H1 (cell line): ENCODE measurements around the gene CABLES2. TPM values are rescaled to one million over a fixed set of nuclear protein-coding genes. Genes with fewer than 3 reads are reported as not detected.

Experiments
- CTCF ChIA-PET: fragments of 300-600 bp; sonication (Branson Sonifier 250); formaldehyde crosslinking; loops from one replicate; lab custom pipeline; 2021; ENCODE audit not compliant: partially characterized antibody; lab: Charles Lee
- POLR2A ChIA-PET: fragments of 300-600 bp; sonication (Branson Sonifier 250); formaldehyde crosslinking; loops from one replicate; lab custom pipeline; 2021; ENCODE audit warnings: inconsistent platforms; ENCODE audit not compliant: partially characterized antibody; lab: Charles Lee
- DNase-seq, 2 experiments: peaks; one replicate each; pipeline versions ENCODE4 v3.0.0 to v3.0.0-alpha.2; 2010 to 2022; ENCODE audit warnings: low spot score in 2 of 2, low read depth in 1 of 2, mixed read lengths in 1 of 2
- FAIRE-seq: peaks from 2 replicates; lab custom pipeline; 2011; peaks lifted over from hg19 to GRCh38; lab: Jason Lieb, UNC
- H2AFZ ChIP-seq: 2 replicates; pipeline ENCODE4 v1.8.1; 2012; ENCODE audit warnings: low read length, inconsistent platforms
- H2AK5ac ChIP-seq: 2 replicates; pipeline ENCODE4 v1.6.1; 2013; ENCODE audit warnings: low read depth, low read length
- H2BK120ac ChIP-seq: replicated peaks from 2 replicates; pipeline ENCODE3; 2013; ENCODE audit warnings: low read depth, low read length, inconsistent platforms
- H2BK12ac ChIP-seq: 2 replicates; pipeline ENCODE4 v1.6.1; 2013; ENCODE audit warnings: low read depth, low read length
- H2BK15ac ChIP-seq: 2 replicates; pipeline ENCODE4 v1.6.1; 2013; ENCODE audit warnings: low read length
- H2BK20ac ChIP-seq: 2 replicates; pipeline ENCODE4 v1.6.1; 2013; ENCODE audit warnings: low read length
- H2BK5ac ChIP-seq: 2 replicates; pipeline ENCODE4 v1.6.1; 2013; ENCODE audit warnings: low read depth, low read length
- H3K14ac ChIP-seq: 2 replicates; pipeline ENCODE4 v1.6.1; 2013; ENCODE audit warnings: inconsistent platforms; ENCODE audit not compliant: insufficient read length
- H3K18ac ChIP-seq: 2 replicates; pipeline ENCODE4 v1.6.1; 2013; ENCODE audit warnings: low read length; ENCODE audit errors: extremely low read depth
- H3K23ac ChIP-seq: 2 replicates; pipeline ENCODE4 v1.6.1; 2013; ENCODE audit warnings: inconsistent platforms; ENCODE audit not compliant: insufficient read length
- H3K23me2 ChIP-seq: 2 replicates; pipeline ENCODE4 v1.6.1; 2013; ENCODE audit warnings: low read depth, low read length
- H3K27ac ChIP-seq: 2 replicates; pipeline ENCODE4 v1.6.1; 2011; ENCODE audit warnings: low read depth, low read length, inconsistent platforms
- H3K27me3 ChIP-seq, 4 experiments: replicated peaks in 1 of 4; 1 replicate in 1 of 4; 2 replicates in 3 of 4; pipeline versions ENCODE4 v1.6.1 to v1.8.1; 2011 to 2013; ENCODE audit warnings: low read length in 3 of 4, mild to moderate bottlenecking in 3 of 4, inconsistent platforms in 2 of 4, mixed read lengths in 2 of 4, moderate library complexity in 1 of 4; ENCODE audit not compliant: control insufficient read depth in 3 of 4, insufficient read depth in 3 of 4; ENCODE audit errors: extremely low read depth in 1 of 4
- H3K36me3 ChIP-seq, 4 experiments: 2 replicates each; pipeline versions ENCODE4 v1.6.1 to v1.8.1; 2011 to 2013; ENCODE audit warnings: mild to moderate bottlenecking in 4 of 4, low read length in 3 of 4, moderate library complexity in 2 of 4, control low read depth in 1 of 4, inconsistent platforms in 1 of 4; ENCODE audit not compliant: insufficient read depth in 4 of 4, control insufficient read depth in 2 of 4
- H3K4ac ChIP-seq: replicated peaks from 2 replicates; pipeline ENCODE3; 2013; ENCODE audit warnings: low read length, low read depth, mixed read lengths, inconsistent platforms; ENCODE audit not compliant: insufficient read length
- H3K4me1 ChIP-seq, 4 experiments: replicated peaks in 1 of 4; 1 replicate in 1 of 4; 2 replicates in 3 of 4; pipeline versions ENCODE4 v1.6.1 to v1.8.1; 2011 to 2013; ENCODE audit warnings: low read length in 3 of 4, inconsistent platforms in 2 of 4, mixed read lengths in 1 of 4; ENCODE audit not compliant: insufficient read depth in 4 of 4, control insufficient read depth in 3 of 4
- H3K4me2 ChIP-seq, 2 experiments: 2 replicates each; pipeline versions ENCODE4 v1.6.1 to v1.8.1; 2011 to 2013; ENCODE audit warnings: low read depth in 2 of 2, low read length in 2 of 2, control low read depth in 1 of 2, inconsistent platforms in 1 of 2, mild to moderate bottlenecking in 1 of 2; ENCODE audit not compliant: insufficient read depth in 1 of 2
- H3K4me3 ChIP-seq, 4 experiments: fragments of 200-600, 300-600 bp in 1 of 4; sonication (generic), shearing (Covaris generic), sonication (Bioruptor Twin) in 1 of 4; 2 replicates each; pipeline versions ENCODE4 v1.5.1 to v1.8.1; 2011 to 2016; ENCODE audit warnings: low read length in 4 of 4, low read depth in 3 of 4, control low read depth in 2 of 4, inconsistent platforms in 2 of 4, mild to moderate bottlenecking in 2 of 4, mixed read lengths in 1 of 4, moderate library complexity in 1 of 4; ENCODE audit not compliant: insufficient read depth in 2 of 4; ENCODE audit errors: extremely low read depth in 1 of 4
- H3K56ac ChIP-seq: replicated peaks from 2 replicates; pipeline ENCODE3; 2013; ENCODE audit warnings: low read depth, mild to moderate bottlenecking, mixed read lengths, low read length, inconsistent platforms; ENCODE audit not compliant: insufficient read length
- H3K79me1 ChIP-seq: 2 replicates; pipeline ENCODE4 v1.6.1; 2013; ENCODE audit warnings: low read depth, low read length, control low read depth
- H3K79me2 ChIP-seq, 2 experiments: 2 replicates each; pipeline versions ENCODE4 v1.6.1 to v1.8.1; 2012 to 2013; ENCODE audit warnings: low read length in 2 of 2, mild to moderate bottlenecking in 2 of 2, inconsistent platforms in 1 of 2; ENCODE audit not compliant: insufficient read depth in 2 of 2, control insufficient read depth in 1 of 2
- H3K9ac ChIP-seq, 4 experiments: replicated peaks in 1 of 4; 1 replicate in 1 of 4; 2 replicates in 3 of 4; pipeline versions ENCODE4 v1.6.1 to v1.8.1; 2011 to 2013; ENCODE audit warnings: low read depth in 3 of 4, low read length in 3 of 4, control low read depth in 2 of 4, mild to moderate bottlenecking in 2 of 4, moderate library complexity in 2 of 4, inconsistent platforms in 1 of 4; ENCODE audit errors: extremely low read depth in 1 of 4
- H3K9me3 ChIP-seq, 2 experiments: 2 replicates each; pipeline versions ENCODE4 v1.6.1 to v1.8.1; 2012 to 2013; ENCODE audit warnings: mild to moderate bottlenecking in 2 of 2, moderate library complexity in 2 of 2, control low read depth in 1 of 2, inconsistent platforms in 1 of 2, low read depth in 1 of 2, low read length in 1 of 2, mixed read lengths in 1 of 2; ENCODE audit not compliant: insufficient read depth in 2 of 2
- H4K20me1 ChIP-seq, 2 experiments: replicated peaks in 1 of 2; 2 replicates each; pipeline versions ENCODE3 to v1.8.1; 2011 to 2013; ENCODE audit warnings: inconsistent platforms in 2 of 2, low read length in 2 of 2, mild to moderate bottlenecking in 1 of 2; ENCODE audit not compliant: insufficient read depth in 2 of 2, control insufficient read depth in 1 of 2
- H4K5ac ChIP-seq: 2 replicates; pipeline ENCODE4 v1.6.1; 2013; ENCODE audit warnings: low read length, low read depth, mixed read lengths, inconsistent platforms; ENCODE audit not compliant: insufficient read length
- H4K8ac ChIP-seq: 2 replicates; pipeline ENCODE4 v1.8.0; 2013; ENCODE audit warnings: mild to moderate bottlenecking, moderate library complexity, low read length, inconsistent platforms; ENCODE audit not compliant: insufficient read depth; ENCODE audit errors: extremely low read depth
- H4K91ac ChIP-seq: replicated peaks from 2 replicates; pipeline ENCODE3; 2013; ENCODE audit warnings: low read length, mixed read lengths, inconsistent platforms; ENCODE audit not compliant: insufficient read length
- JUN ChIP-seq: IDR thresholded peaks from 2 replicates; pipeline ENCODE4 v1.6.1; 2011; ENCODE audit warnings: low read depth, mild to moderate bottlenecking, improper control_type of control experiment, low read length
- NRF1 ChIP-seq: IDR thresholded peaks from 2 replicates; pipeline ENCODE4 v1.6.1; 2011; ENCODE audit warnings: mild to moderate bottlenecking, low read depth, low read length, improper control_type of control experiment
- SUZ12 ChIP-seq: fragments of 200-600 bp; sonication (generic); IDR thresholded peaks from 2 replicates; pipeline ENCODE4 v1.6.1; 2012; ENCODE audit warnings: mild to moderate bottlenecking, inconsistent platforms, low read length, moderate library complexity, mixed read lengths
- WGBS, 2 experiments: shearing (Covaris generic) in 1 of 2; methylation state at CpG; one replicate each; pipeline versions ENCODE4 v1.1.6 to v1.1.7; 2013 to 2015; ENCODE audit warnings: low lambda C conversion rate in 2 of 2, mixed read lengths in 2 of 2, inconsistent platforms in 1 of 2, low coverage in 1 of 2, missing lambda C conversion rate in 1 of 2; ENCODE audit not compliant: insufficient replicate concordance in 2 of 2, insufficient coverage in 1 of 2, insufficient read length in 1 of 2; ENCODE audit errors: extremely low coverage in 1 of 2, missing lambda C conversion rate in 1 of 2; 5-methylcytosine and 5-hydroxymethylcytosine counted together
- polyA plus RNA-seq, 7 experiments: library from polyadenylated mRNA; depleted of rRNA in 3 of 7; stranded (reverse) in 5 of 7; unstranded in 2 of 7; fragments of >200 nt in 5 of 7; fragments of 200-250 nt in 2 of 7; gene quantifications; 1 replicate in 5 of 7; 2 replicates in 1 of 7; 4 replicates in 1 of 7; pipeline versions ENCODE4 v1.2.1 to v1.2.3, GENCODE V29; 2011 to 2013; ENCODE audit warnings: missing spikeins in 2 of 7, mixed read lengths in 2 of 7
- total RNA-seq: library from RNA; stranded (reverse); fragmentation: NEBNext Ultra II Directional; extraction: Animal tissue kit (Norgen Biotek cat#: 25700); gene quantifications from 2 replicates; pipeline ENCODE4 v1.2.1, GENCODE V29; 2021

CABLES2 gene
- total and polyA plus RNA-seq, 2 of the 8 experiments (the other 6 are each of a cell fraction or from before 2014, with no cell fraction given) = 8.0 to 8.8 TPM

- CTCF ChIA-PET = interaction anchor here (0.6 to 10.8 kb wide), 5 partner anchors 9 to 76 kb away, joined by 3 to 104 read pairs (median 4); no protein-coding TSS in a partner anchor
- Histone ChIP-seq H3K56ac (no peak overlapping the region), H2BK120ac (no peak overlapping the region), H3K4me1 (peaks cover 0 to 38% (median 28%) of the 10 kb centered on the region in 4 experiments; a peak in 6 of 7 replicates), H3K36me3 (no peaks in the 10 kb centered on the region), H3K4me2 (no peak overlapping the region), H2AFZ (no peak overlapping the region), H2BK20ac (no peak overlapping the region), H4K8ac (peak overlapping the region; percentile 70; the same call in 1 of the 2 replicates), H4K20me1 (no peaks in the 10 kb centered on the region), H3K4ac (no peak overlapping the region), H3K14ac (no peak overlapping the region), H3K9ac (no peak overlapping the region), H3K79me2 (no peaks in the 10 kb centered on the region), H2BK15ac (no peak overlapping the region), H2BK12ac (0 out of 2 replicates have a peak overlapping the region, but pooled peaks have one; percentile 11), H3K79me1 (no peaks in the 10 kb centered on the region), H3K23ac (no peak overlapping the region), H3K23me2 (peaks cover 3% of the 10 kb centered on the region), H3K4me3 (no peak overlapping the region), H2BK5ac (no peak overlapping the region), H4K91ac (no peak overlapping the region), H3K27me3 (peaks cover 0 to 2% (median 0%) of the 10 kb centered on the region in 4 experiments; a peak in 1 of 7 replicates), H4K5ac (no peak overlapping the region), H3K27ac (no peak overlapping the region), H3K18ac (no peak overlapping the region; the same call in 1 of the 2 replicates), H3K9me3 (no peaks in the 10 kb centered on the region), H2AK5ac (no peak overlapping the region)
- TF ChIP-seq NRF1 = no peak
- no peak for TF ChIP-seq SUZ12
- TF ChIP-seq JUN = no peak
- POLR2A ChIA-PET = interaction anchor here (1.1 kb wide), 1 partner anchor 15 kb away, joined by 3 read pairs; no protein-coding TSS in a partner anchor
- FAIRE-seq (no peak), DNase-seq (no peak)
- 75% methylated on average over 10 of the region's 10 CpGs; no CpG with 5 or more reads in 1 of the 2 experiments for WGBS, 2 experiments
Measured at GRCh38 chr20:62430311-62430853, 23.3 kb upstream of the CABLES2 start.
